NCI-H2029 treated with DMSO at 0.1 percent for 48 hours (cell line): ENCODE results near the gene IL18R1.

Experiments
- DNase-seq: peaks from one replicate; lab custom pipeline; 2025; lab: John Stamatoyannopoulos, UW

The IL18R1 gene

DNA sequence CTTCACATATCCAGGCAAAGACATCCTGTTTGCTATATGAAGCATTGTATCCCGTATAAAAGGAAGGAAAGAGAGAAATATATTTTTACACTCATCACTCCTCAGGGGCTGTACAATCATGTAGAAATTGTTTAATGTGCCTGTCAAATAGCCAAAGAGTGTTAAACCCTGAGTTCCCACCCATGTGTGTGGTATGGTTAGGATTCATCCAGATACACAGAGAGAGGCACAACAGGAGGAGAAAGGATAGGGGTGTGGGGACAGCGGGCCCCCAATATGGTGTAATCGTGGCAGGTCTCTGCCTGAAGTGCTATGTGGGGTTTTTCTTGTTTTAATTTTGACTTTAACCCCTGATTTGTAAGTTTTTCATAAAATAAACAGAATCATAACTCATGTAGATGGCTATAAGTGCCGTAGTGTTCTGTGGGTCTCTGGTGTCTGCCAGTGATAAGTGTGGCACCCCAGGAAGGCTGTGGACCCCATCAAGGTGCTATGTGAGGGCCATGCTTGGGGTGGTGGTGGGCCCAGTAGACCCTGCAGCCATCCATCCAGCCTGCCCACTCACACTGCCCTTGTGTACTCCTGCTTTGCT, 10.2 kb upstream of the IL18R1 start:
- DNase-seq: no peak

DNA sequence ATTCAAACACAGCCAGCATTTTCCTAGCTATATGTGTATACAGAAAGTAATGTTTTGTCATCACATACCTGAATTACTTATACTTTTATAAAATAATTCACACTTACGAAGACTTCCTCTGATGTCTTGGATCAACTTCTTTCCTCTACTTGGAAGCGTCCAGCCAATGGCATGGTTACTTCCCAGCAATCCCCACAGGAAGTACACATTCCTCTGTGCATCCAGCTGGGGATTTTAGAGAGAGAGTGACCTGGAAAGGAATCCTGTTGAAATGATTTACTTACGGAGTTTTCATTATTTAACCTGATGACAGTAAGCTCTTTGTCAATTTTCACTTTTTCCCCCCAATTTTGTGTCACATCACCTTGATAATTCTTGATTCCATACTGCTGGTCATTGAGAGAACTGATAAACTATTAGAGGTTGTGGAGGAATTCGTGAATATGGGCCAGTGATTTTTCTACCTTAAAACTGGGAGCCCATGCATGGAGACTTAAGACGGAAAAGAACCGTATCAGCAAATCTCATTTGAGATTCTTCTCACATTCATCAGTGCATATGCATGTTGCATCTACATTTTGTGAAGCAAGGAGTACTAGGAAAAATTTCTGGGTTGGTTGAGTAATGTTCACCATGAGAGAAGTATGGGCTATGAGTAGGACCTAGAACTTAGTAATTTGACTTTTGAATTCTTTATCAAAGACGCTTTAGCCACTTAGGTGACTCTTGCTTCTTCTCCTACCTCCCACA, 9.0 kb upstream of the IL18R1 start:
- DNase-seq: no peak

DNA sequence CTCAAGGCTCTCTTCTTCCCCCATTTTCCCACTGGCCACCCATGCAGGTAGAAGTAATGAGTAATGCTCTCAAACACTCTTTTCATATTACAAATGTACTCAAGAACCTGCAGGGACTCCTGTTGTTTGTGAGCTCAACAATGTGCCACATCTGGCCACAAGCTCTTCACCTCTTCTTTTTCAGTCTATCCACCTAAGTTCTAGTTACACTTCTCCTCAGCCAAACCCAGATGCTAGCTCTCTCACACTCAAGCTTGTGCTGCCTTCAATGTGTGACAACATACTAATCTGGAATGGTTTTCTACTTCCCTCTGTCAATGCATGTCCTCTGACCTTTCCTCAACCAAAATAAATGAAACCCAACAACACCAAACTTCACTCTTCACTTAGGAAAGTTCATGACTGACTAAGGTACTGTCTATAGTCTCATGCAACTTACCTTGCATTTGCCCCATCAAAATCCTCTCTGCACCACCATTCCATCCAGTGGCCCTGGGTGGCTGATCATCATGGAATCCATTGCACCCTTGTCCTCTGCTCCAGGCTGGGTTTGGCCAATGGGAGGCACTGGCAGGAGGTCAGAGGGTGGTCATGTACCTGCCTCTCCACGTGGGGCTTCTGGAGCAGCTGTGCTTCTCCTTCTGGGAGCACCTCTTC, 5.3 kb upstream of the IL18R1 start:
- no peak for DNase-seq

DNA sequence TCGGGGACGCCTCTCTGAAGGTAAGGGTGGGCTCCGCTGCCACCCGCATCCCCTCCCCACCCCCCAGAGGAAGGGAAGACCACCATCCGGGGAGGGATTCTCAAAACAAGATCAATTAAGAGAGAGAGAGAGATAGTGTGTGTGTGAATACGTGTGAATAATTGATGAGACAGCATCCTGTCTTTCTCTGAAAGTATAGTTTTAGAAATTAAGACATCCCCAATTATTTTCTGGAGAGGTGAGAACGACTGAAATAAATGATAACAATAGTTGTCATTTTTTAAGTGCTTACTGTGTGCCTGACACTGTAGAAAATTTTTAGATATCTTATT, 751 bp downstream of the IL18R1 start:
- DNase-seq: no peak

DNA sequence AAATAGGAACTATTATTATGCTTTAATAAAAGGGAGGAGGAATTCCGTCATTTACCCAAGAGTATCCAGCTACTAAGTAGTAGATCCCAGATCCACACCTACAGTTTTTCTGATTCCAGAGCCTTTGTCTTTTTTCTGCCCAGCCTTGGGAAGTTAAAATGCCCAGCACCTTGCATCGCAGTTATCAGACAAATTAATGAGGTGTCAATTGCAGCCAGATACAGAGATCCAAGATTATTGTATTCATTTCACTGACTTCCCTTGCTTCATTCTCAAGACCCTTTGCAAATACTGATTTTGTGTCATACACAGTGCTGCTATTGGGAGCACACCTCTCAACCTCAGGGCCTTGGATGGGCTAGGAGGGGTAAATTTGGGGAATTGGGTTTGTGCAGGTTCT, 1.1 kb downstream of the IL18R1 start:
- no peak for DNase-seq

DNA sequence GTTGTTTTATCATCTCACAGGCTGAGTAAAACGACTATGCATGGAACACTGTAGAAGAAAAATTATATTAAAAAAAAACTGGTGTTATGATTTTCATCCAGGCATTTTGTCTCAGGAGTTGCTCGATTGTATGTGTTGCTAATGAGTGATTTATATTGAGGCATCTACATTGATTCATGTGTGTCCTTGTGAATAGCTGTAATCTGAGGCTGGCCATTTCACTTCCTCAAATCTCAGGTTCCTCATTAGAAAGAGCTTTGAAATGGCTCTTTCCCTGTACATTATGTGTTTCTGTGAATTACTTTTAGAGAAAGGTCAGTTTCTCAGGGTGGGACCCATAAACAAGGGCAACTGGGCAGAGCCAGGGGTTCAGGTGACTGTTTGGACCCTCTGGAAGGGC, 2.3 kb downstream of the IL18R1 start:
- no peak for DNase-seq

DNA sequence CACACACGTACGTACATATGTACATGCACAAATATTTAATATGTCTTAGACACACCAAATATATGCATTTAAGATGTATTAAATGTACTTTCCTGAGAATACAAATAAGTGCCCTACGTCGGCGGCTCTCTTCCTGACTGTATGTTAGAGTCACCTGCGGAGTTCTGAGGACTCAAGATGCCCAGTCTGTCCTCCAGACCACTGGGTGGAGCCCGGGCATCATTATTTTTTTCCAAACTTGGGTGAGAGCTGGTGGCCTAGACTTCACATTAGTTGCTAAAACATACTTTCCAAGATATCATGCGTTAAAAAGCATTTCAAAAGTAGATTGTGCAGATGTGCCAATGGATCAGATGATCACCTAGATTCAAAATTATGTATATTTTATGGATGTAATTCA, 2.9 kb downstream of the IL18R1 start:
- no peak for DNase-seq

DNA sequence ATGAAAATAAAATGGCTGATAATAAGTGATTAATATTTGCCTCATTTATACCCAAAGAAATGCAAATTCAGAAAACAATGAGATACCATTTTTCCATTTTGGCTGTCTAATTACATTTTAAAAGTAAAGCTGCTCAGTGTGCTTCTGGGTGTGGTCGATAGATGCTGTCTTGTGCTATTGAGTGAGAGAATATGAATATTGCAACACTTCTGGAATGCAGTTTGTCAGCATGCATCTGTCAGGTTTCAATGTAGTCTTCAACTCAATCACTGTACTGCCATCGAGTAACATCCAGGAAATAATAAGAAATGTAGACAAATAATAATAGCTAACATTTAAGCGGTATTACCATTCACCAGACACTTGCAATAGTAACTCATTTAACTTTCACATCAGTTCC, 3.9 kb downstream of the IL18R1 start:
- DNase-seq: no peak

DNA sequence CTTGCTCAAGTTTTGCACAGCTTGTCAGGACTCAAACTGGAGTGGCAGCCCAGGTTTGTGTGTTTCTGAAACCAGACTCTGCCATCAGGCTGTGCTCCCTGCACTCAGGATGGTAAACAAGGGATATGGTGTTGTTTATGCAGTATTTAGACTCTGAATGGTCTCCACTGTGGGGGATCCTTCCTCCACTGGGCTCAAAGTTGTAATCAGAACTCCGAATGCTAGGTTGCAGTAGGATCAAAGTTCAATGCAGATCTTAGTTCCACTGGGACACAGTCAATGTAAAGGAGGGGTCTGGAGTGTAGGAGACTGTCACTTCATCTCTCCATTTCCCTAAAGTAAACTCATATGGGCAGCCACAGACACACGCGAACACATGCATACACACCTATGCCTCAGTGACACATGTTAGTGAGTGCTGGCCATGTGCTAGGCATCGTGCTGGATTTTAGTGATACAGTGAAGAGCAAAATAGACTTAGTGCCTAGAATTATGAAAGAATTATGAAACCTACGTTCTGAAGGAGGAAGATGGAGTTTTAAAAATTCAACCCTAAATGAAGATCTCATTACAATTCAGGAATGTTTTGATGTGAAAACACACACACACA, 6.1 kb downstream of the IL18R1 start:
- no peak for DNase-seq

DNA sequence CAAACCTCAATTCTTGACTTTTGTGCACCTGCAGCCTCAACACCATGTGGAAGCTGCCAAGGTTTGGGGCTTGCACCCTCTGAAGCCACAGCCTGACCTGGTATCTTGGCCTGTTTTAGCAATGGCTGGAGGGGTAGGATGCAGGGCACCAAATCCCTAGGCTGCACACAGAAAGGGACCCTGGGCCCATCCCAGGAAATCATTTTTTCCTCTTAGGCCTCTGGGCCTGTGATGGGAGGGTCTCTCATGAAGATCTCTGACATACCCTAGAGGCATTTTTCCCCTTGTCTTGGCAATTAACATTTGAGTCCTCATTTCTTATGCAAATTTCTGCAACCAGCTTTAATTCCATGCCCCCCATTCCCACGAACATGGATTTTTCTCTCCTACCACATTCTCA, 10.2 kb downstream of the IL18R1 start:
- no peak for DNase-seq

DNA sequence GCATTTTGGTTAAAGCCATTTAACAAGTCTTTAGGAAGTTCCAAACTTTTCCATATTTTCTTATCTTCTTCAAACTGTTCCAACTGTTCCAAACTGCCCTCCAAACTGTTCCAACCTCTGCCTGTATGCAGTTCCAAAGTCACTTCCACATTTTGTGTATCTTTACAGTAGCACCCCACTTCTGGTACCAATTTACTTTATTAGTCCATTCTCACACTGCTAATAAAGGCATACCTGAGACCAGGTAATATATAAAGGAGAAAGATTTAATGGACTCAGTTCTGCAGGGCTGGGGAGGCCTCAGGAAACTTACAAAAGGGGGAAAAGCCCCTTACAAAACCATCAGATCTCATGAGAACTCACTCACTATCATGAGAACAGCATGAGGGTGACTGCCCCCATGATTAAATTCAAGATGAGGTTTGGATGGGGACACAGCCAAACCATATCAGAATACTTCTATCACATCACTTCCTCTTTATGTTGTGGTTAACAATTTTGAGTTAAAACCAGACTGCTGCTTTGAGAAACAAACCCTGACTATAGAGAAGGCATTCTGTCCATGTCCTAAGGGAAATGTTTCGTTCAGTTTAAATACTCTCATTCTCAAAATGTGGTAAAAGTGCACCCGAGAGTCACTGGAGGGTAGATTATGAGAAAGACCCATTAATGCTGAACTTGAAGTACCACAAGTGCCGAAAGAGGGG, 11.0 kb downstream of the IL18R1 start:
- DNase-seq: no peak

DNA sequence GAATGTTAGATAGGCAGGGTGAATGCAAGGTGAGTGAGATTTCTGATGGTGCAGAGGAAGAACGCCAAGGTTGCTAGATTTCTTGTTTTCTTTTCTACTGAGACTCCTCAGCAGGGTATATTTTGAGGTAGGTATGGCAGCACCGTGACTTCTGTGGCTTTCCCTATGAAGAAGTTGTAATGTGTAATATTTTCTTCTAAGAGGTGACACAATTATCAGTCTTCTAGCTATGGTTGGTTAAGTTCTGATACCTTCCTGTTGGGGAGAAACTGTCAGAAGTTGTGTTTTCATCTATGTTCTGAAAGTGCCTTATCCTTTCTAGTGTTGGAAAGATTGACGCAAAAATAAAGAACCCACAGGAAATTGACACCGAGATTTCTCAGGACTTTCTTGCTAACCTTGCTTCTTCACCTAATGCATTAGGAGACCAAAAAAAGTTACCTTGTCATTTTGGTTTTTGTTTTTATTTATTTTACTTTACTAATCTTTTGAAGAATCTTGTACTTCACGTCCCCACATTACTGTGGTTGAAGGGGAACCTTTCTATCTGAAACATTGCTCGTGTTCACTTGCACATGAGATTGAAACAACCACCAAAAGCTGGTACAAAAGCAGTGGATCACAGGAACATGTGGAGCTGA, 11.9 kb downstream of the IL18R1 start:
- DNase-seq: no peak

DNA sequence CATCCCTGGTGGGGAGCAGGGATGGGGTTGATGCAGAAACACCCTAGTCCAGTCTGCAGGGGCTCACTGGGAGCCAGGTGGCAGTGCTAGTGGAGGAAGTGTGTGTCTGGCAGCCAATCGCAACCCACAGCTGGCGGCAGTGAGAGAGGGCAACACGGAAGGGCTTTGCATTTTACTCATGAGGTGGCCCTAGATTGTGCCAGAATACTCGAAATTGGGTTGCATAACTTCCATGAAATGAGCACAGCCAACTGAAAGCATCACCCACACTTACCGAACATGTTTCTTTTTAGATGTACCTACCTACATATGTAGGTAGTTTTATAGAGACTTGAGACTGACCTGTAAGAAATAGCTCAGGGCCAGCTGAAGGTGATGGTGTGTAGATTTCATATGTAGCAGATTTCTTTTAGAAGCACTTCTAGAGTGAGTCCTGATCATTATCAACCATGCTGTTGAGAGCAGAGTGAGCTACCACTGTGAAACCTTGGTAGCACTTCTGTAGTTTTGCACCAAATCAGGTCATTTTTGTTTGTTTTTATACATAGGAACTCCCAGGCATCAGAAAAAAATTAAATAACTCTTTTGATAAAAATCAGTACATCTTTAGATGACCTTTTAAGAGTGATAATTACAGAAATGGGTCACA, 13.0 kb downstream of the IL18R1 start:
- no peak for DNase-seq

DNA sequence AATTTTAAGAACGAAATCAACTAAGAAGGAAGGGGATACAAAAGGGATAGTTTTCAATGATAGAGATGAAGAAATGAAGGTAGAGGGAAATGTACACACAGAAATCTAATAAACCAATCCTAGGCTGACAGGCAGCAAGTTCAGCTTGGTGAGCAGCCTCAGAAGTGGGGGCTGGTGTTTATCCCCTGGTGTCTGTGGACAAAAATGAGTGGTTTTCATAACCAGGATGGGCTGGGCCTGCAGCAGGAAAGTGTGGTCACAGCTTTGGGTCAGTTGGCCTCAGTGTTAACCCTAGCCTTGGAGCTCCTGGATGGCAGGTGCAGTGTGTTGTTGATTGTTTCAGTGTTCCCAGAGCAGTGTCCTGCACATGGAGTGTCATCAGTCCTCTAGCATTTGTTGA, 14.3 kb downstream of the IL18R1 start:
- no peak for DNase-seq

DNA sequence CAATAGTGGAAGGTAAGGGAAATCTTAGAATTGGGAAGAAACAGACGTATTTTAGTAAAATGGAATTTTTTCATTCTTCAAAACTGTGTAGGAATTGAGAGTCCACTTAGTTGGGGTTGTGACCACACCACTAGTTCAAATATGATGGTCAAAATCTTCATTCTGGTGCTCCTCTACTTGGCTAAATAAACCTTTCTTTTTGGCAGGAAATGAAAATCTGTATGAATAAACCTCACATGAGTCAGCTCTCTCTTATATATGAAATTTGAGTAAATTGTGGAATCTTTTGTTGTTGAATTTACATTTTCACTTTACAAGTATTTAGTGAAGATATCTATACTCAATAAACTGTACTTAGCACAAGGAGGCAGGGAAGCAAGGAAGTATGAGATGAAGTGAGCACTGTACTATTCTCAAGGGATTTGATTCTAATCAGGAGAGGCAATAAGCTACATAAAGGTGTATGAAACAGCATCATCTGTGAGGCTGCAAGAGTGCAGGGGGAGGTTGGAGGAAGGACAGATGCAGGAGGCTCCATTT, 20.5 kb downstream of the IL18R1 start:
- DNase-seq: no peak

DNA sequence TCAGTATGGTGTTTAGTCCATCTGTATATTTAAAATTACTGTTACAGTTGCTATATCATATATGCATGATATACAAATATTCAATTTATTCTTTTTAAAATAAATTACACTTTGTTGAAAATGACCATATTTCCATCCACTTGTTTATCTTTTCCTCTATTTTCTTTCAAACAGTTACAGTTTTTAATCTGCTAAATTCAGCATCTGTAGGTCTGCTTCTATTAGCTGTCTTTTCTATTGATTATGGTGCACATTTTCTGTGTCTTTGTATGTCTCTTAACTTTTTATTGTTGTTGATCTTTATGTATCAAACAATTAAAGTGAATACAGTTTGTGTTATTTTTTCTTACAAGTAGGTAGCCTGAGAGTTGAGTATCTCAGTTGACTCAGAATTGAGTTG, 28.1 kb downstream of the IL18R1 start:
- no peak for DNase-seq

DNA sequence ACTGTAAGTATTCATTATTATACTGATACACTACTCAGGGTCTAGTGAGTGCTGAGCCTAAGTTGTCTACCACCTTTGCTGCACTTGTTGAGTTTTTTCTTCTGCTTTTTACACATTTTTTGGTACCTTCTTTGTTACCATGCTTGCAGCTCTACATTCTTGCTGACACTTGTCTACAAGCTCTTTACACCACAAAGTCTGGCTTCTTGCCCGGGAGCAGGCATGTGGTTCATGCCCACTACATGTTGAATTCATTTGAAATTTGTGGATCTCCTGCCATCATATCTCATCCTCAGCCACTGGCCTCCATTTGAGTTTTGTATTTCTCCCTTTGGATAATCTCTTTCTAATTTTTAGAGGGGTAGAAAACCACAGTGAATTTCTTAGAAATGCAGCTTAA, 29.9 kb downstream of the IL18R1 start:
- DNase-seq: no peak

DNA sequence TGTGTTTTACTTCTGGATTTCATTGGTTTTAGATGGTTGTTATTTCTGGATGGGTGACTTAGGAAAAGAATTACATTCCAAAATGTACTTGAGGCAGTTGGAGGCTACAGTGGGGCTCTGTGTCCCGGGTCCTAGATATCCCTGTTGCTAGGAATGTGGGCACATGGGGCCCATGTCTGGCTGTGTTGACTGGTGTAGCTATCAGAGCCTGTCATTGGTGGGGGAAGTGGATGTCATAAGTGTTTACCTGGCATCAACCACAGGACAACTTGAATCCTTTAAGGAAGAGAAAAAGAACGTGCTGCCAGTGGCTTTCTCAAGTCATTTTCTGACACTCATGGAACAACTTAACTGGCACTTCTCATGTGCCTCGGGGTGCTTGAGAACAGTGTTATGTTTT, 30.4 kb downstream of the IL18R1 start:
- DNase-seq: no peak

DNA sequence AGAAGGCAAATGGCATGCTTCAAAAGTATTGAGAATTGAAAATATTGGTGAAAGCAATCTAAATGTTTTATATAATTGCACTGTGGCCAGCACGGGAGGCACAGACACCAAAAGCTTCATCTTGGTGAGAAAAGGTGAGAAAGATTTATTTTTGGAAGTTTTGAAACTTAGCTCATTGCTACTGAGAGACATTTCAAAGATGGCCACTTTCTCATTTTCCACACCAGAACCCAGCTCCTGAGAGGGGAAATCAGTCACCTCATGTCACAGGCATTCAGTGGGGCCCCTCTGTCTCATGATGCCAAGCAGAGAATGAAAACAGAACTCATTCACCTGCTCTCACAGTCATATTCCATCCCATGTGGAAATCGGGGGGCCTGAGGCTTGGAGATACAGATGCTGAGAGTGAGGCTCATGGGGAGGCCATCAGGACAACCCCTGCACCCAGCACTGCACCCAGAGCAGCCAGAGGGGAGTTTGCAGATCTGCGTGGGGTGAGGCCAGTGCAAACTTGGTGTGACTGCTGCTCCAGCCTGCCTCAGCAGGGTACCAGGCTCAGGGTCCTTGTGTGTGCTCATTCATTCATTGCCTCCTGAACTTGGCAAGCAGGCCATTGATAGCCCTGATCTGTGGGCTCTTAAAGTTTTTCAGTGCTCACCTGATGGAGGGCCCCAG, 31.4 kb downstream of the IL18R1 start:
- no peak for DNase-seq

DNA sequence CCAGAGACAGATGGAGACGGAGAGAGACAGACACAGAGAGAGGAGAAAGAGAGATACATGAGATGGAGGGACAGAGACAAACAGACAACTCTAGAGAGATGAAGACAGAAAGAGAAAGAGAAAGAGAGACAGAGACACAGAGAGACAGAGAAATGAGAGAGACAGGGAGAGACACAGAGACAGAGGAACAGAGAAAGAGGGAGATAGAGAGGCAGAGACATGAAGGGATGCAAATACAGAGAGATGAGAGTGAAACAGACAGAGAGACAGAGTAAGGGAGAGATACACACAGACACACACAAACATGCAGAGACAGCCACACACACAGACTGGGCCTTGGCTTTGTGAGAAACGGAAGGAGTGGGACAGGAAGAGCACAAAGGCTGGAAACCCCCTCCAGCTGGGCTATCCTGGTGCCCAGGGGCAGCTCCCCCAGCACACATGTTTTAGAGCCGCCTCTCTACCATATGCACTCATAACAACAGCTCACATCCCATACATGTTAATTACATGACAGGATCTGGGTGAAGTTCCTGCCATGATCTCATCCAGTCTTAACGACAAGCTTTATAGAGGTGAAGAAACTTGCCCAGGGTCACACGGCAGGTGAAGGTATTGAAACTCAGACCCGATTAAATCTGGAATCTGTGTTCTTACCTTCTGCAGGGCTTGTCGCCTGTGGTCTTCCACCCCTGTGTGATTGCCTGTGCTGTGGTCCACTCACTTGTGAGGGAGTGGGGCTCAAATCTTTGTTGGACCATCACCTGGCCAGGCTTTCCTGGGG, 32.4 kb downstream of the IL18R1 start:
- no peak for DNase-seq
